ENCODE results near the gene RBFOX2.
"Not testable (repeated sequence)": the region's sequence is repeated elsewhere in the genome, so short reads cannot be mapped to it uniquely, and the experiment has no call there.

The RBFOX2 gene

DNA sequence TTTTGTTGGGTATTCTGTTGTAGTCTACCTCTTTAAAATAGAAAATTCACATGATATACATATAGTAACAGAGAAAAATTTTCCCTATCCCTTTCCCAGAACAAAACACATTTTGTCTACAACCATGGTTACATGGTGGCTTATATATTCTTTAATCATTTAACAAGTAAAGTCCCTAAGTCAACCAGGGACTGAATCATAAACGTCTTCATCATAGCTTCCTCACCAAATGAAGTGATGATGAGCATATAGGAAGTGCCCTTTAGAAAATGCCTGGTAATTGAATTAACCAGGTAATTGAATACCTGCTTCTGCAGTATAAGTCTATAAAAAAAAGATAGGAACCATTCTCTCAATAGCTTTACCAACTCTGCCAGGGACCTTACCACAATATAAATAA, 209.7 kb downstream of the RBFOX2 start:
- no peak for DNase-seq

DNA sequence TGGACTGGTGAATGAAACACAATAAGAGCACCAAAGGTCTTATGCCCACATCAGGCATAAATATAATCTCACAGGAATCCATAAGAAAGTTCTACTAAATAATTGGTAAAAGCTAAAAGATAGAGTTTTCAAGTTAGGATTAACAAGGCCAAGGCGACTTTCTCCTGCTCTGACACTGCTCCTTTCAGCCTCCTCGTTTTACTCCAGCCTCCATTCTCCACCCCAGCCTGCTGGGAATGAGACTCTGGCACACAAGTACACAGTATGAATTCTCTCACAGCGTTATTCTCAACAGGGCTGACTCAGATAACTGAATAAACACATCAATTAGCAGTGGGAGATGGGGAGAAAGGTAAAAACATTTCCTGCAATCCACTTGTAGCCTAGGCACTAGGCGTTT, 216.0 kb downstream of the RBFOX2 start:
- no peak for DNase-seq

DNA sequence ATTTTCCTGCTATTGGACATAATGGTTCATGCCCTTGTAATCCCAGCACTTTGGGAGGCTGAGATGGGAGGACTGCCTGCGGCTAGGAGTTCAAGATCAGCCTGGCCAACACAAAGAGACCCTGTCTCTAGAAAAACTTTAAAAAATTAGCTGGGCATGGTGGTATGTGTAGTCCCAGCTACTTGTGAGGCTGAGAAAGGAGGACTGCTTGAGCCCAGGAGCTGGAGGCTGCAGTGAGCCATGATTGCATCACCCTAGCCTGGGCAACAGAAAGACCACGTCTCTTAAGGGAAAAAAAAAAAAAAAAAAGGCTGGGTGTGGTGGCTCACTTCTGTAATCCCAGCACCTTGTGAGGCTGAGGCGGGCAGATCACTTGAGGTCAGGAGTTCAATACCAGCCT, 217.0 kb downstream of the RBFOX2 start:
- no peak for DNase-seq

DNA sequence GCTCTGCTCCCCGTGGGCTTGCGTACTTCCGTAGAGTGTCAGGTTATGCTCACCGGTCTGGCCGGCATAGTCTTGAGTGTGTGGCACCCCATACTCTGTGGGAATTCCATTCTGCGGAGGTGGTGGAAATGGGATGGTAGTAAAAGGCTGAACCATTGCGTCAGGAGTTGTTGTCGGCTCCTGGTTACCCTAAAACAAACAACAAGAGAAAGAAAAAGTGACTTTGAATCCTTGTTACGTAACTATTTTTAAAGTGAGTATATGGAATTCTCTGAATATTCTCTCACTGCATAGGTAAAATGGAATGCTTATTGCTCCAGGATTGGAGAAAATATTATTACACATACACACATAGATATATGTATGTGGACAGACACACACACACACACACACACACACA, 218.8 kb downstream of the RBFOX2 start:
- DNase-seq, result no peak

DNA sequence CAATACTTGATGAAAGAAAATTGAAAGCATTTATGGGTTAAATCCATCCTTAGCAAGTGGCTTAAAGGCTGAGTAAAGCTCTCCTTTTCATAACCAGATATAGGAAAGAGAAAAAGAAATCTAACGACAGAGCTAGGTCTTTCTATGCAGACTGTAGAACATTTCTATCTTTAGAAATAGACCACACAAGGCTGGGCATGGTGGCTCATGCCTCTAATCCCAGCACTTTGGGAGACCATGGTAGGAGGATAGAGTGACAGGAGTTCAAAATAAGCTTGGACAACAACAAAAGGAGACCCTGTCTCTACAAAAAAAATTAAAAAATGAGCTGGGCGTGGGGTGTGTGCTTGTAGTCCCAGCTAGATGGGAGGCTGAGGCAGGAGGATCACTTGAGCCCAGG, 220.2 kb downstream of the RBFOX2 start:
- DNase-seq, result no peak

DNA sequence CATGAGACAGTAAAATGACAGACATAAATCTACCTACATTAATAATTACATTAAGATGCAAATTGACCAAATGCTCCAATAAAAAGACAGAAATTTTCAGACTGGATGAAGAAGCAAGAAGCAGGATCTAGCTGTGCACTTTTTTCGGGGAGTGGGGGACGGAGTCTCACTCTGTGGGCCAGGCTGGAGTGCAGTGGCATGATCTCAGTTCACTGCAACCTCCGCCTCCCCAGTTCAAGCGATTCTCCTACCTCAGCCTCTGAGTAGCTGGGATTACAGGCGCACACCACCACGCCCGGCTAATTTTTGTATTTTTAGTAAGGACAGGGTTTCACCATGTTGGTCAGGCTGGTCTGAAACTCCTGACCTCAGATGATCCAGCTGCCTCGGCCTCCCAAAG, 222.0 kb downstream of the RBFOX2 start:
- not testable (repeated sequence) for DNase-seq

DNA sequence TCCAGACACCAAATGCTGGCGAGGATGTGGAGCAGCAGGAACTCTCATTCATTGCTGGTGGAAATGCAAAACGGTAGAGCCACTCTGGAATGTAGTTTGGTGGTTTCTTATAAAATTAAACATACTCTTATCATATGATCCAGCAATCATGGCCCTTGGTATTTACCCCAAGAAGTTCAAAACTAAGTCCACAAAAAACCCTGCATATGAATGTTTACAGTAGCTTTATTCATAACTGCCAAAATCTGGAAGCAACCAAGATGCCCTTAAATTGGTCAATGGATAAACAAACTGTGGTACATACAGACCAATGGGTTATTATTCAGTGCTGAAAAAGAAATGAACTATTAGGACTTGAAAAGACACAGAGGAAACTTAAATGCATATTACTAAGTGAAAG, 223.2 kb downstream of the RBFOX2 start:
- no peak for DNase-seq

DNA sequence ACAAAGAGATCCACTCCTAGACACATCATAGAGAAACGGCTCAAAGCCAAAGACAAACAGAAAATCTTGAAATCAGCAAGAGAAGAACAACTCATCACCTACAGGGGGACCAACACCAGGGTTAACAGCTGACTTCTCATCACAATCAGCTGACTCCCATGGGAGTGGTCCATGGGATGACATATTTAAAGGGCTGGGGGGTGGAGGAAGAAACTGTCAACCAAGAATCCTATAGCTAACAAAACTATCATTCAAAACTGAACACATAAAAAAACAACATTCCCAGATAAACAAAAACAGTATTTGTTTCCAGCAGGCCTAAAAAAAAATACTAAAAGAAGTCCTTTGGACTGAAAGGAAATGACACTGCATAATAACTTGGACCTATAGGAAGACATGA, 224.2 kb downstream of the RBFOX2 start:
- no peak for DNase-seq

DNA sequence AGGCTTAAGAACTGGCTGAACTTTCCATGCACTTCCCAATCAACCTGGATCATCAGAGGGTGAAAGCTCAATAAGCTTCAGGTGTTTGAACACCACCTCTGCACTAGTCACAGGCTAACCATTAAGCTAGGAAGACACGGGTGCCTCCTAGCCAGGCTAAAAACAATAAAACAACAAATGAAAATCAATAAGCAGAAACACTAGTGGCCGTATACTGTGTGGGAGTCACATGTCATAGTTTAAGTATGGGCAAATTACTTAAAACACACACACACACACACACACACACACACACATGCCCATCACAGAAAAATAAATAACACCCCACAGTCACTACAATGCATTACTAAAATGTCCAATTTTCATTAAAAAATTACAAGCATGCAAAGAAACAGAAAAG, 225.7 kb downstream of the RBFOX2 start:
- DNase-seq, result no peak

DNA sequence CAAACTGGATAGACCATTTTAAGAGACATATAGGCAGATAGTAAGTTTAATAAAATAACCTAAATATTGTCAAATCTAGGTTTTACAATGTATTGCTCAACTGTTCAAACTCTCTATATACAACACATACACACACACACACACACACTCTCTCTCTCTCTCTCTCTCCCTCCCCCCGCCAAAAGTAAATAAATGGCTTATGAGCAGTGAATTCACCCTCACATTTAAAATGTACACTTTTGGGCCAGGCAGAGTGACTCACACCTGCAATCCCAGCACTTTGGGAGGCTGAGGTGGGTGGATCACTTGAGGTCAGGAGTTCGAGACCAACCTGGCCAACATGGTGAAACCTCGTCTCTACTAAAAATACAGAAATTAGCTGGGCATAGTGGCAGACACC, 227.3 kb downstream of the RBFOX2 start:
- not testable (repeated sequence) for DNase-seq

DNA sequence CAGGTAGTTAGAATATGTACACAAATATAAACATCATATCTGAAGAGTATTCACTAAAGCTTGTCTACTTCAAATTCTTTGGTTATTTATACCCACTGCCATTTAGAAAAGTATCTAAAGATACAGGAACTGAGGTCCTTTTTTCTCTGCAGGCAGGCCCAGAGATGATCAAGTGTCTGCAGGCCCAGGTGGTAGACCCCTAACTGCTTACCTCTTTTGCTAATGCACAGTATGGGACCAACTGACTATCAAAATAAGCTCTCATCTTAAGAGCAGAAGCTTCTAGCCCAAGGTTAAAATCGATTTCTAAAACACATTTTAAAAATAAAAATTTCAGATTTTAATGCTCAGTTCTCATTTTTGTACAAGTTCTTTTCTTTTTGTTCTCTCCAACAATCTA, 229.5 kb downstream of the RBFOX2 start:
- no peak for DNase-seq

DNA sequence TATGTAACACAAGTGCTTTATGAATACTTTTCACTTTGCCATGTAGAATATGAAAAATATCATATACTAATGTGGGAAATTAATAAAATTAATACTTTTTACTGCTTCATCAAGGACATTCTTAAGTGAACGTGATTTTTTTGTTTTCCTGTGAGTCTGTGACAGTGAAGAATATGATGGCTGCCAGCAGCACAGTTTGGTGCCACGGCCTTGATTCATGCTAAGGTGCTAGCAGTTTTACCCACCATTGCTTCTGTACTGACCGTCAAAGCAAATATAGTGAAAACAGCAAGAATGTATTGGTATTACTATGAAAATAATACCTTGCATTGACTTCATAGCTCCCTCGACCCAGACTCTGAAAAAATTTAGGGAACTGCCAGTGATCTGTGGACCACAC, 231.2 kb downstream of the RBFOX2 start:
- no peak for DNase-seq

DNA sequence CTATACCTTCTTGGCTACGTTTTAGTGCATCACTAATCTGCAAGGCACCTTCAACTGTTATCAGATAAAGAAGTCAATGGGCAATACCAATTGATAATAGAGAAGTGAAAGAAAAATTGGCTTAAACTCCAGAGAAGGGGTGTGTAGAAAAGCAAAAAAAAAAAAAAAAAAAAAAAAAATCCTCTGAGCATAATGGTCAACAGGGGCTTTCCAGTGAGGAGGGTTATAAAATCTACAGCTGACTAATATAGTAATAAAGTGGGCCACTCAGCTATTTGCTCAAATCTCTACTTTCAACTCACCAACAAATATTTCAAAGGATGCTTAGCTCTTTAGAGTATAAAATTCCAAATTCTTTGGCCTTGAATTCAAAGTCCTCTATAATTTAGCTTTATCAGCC, 233.1 kb downstream of the RBFOX2 start:
- DNase-seq, result no peak

DNA sequence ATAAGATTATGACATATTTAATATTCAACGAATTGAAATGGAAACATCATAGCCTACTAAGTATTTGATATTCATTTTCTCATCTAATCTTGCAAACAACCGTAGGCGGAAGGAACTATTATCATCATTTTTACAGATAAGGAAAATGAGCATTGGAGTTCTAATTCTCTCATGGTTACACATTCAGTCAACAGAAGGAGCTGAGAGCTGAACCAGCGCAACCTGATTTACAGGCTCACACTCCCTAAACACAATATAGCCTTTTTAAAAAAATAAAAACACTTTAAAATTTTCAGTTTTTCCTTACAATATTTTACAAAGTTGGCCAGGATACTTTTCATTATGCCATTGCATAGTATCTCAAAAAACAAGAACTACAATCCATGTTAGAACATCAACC, 236.1 kb downstream of the RBFOX2 start:
- DNase-seq, result no peak

DNA sequence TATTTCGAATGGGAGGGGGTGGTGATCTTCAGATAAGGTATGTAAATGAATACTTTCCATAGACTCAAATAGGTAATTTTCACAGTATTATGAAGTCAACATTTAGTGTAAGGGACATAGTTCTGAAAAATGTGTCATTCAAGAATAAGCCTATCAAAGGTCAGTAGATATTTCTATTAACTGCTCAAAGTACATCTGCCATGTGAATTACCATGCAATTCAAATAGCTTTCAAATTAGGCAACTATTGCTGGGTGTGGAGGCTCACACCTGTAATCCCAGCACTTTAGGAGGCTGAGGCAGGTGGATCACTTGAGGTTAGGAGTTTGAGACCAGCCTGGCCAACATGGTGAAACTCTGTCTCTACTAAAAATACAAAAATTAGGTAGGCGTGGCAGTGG, 236.8 kb downstream of the RBFOX2 start:
- DNase-seq, result not testable (repeated sequence)

DNA sequence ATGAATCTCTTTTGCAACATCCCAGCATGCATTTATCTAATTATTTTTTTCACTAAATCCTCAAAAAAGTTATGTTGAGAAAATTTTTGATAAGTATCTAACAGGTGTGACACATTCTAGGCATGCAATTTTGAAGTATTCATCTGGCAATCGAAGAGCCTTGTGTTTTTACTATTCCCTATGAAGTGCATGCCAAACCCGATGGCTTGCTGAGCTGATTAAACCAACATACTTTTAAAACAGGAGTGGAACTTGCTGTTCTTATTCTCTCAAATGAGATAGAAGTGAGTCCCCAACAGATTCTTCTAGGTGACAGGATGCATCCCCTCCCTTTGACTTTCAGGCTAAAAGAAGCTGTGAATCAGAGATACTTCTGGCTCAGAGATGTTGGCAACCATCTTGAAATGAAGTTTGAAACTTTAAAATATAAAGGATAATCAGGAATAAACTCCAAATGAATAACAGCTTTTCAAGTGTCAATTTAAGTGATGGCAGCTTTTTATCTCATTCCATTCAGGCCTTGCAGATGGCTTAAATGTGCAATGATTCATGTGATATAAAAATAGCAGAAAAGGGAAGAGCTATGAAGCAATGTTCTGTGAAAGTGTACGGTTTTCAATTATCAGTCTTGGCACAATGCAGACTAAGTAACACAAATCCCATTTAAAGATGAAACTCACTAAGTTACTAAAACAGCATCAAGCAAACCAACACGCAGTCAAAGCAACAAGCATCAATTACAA, 243.3 kb downstream of the RBFOX2 start:
- peak; percentile 55 for DNase-seq

DNA sequence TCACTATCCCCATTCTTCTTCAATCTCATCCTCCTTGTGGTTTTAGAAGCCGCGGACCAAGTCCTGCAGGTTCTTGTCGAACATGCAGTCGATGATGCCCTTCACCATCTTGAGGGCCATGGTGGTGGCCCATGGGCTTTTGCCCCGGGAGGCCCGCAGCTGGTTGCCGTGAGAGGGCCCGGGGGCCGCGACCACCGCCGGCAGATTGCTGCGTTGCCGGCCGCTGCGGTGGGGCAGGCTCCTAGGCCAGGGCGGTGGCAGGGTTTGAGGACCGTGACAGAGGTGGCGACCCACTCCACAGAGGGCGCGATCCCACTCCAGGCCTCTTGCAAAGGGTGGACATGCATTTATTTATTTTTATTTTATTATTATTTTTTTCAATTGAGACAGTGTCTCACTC, 244.0 kb downstream of the RBFOX2 start:
- DNase-seq, result no peak

DNA sequence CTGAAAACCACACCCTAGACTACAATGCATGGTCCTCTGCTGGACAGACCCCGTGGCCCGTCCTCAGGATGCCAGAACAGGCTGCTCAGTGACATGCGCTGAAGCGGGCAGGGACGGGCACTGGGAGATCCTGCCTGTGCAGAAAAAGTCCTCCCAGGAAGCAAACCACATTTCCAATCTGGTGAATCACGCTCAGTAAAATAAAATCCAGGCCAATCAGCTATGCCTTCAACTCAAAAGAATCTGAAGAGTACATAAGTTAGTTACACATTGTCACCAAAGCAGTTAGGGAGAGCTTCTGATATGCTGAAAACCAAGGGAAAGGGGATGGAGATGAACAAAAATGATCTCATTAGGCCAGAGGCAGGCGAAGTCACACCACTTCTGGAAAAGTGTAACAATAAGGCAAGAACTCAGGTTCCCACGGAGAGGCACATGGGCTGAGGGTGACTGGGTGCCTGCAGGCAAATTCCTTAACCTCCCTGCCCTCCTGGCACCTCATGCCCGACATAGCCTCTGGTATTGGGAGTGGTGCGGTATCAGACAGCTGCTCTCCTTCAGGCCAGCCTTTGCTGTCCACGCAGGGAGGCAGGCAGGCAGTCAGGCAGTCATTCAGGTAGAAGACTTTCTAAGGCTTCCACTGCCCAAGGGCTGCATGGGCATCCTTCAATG, 244.5 kb downstream of the RBFOX2 start:
- peak; percentile 85 for DNase-seq

DNA sequence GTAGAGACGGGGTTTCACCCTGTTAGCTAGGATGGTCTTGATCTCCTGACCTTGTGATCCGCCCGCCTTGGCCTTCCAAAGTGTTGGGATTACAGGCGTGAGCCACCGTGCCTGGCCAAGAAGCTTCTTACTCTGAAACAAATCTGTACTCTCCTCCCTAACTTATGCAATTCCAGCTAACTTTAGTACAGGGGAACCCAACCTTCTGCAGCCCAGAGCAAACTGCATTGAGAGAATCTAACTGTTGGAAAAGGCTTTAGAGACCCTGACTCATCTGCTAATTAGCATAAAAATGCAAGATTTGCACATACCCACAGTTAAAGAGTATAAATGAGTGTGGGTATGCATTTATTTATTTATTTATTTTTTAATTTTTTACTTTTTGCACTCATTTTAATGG, 246.1 kb downstream of the RBFOX2 start:
- no peak for DNase-seq

DNA sequence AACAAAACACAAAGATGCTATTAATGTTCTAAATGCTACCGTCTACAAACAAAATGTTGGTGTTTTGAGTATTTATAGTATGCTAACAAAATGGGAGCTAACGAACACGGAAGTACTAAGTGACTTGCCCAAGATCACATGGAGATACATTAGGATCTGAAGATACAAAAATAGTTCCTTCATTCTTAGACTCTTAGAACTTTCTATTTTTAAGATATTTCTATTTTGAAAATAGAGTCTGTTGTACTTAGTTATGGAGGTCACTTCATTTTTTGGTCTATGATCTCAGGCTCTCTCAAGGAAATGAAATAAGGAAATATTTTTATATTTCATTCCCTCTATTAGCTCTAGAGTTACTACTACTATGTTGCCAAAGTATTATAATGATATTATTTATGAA, 246.7 kb downstream of the RBFOX2 start:
- no peak for DNase-seq

DNA sequence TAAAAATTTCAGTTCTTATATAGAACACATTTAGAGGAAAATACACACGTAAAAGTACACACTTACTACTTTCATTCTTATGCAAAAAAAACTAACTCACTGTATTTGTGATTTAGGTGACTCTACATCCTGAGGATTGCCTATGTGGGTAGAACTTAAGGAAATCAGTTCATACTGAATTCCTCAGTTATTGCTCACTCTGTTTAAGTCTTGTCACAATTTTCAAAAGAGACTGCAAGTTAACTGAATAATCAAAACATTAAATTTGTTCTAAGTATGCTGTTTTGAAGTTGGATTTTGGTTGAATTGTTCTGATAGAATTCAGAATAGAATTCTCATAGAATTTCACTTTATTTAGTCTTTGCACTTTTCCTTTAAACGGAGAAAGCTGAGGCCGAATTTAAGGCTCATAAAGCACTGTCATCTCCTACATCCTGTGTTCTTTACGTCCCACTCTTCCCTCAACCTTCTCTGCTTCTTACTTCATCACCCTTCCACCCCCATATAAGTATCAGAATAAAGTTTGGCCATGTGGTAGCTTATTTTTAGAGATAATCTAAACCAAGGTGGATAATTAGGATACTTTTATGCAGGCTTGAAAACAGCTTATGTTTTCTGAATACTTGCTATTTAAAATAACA, 251.2 kb downstream of the RBFOX2 start:
- DNase-seq, result peak; percentile 73

DNA sequence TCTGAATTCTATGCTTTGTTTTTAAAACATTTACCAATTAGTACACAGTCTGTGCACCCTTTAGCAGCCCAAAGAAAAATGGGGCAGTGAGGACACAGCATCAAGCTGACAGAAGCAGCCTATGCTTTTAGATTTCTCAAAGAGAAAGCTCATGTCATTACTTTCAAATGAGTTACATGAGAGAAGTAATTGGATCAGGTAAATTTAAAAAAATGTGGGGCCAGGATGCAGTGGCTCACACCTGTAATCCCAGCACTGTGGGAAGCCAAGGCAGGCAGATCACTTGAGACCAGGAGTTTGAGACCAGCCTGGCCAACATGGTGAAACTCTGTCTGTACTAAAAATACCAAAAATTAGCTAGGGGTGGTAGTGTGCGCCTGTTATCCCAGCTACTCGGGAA, 253.3 kb downstream of the RBFOX2 start:
- no peak for DNase-seq

DNA sequence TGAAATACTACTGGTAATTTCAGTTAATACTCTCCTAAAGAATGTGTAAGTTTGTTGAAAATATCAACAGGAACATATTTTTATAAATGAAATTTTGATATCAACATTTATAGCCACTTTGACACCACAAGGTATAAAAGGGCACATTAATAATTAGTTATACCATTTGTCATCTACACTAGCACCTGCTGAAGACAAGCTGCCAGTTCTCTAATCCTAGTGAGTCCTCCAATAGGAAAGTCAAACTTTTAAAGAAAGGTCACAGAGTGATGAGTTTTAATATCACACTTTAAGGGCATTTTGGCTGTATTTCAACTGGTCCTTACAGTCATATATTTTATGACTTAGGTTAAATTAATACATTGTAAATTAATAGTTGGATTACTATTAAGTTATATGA, 258.6 kb downstream of the RBFOX2 start:
- DNase-seq, result no peak
